IPS DF 4.7 (cell line): ENCODE measurements around the gene TMEM185A.
"Not testable (repeated sequence)": the region's sequence is repeated elsewhere in the genome, so short reads cannot be mapped to it uniquely, and the experiment has no call there.

Source experiments
- DNase-seq: peaks from one replicate; pipeline ENCODE4 v3.0.0-alpha.2; 2013; ENCODE audit warnings: low spot score; ENCODE audit errors: extremely low read depth

TMEM185A gene

GRCh38 chrX:149631234-149632165 lies at the start of gene TMEM185A:
Gene TMEM185A, minus strand, starts transcription at chrX:149631792. Its CDS starts 212 bp downstream, at chrX:149631580.
- DNase-seq, result no peak

- no peak for DNase-seq
Measured at GRCh38 chrX:149681182-149681581, 49.6 kb upstream of the TMEM185A start.

GRCh38 chrX:149679164-149679678 lies 47.6 kb upstream of the TMEM185A start:
- not testable (repeated sequence) for DNase-seq

- DNase-seq, result not testable (repeated sequence)
Measured at GRCh38 chrX:149675554-149675953, 44.0 kb upstream of the TMEM185A start.

GRCh38 chrX:149675088-149675487 lies 43.5 kb upstream of the TMEM185A start:
- not testable (repeated sequence) for DNase-seq

- DNase-seq, result not testable (repeated sequence)
Measured at GRCh38 chrX:149660613-149661012, 29.0 kb upstream of the TMEM185A start.

GRCh38 chrX:149656260-149656884 lies 24.8 kb upstream of the TMEM185A start:
- DNase-seq, result not testable (repeated sequence)

- DNase-seq, result no peak
Measured at GRCh38 chrX:149652232-149652981, 20.8 kb upstream of the TMEM185A start.

GRCh38 chrX:149650162-149650561 lies 18.6 kb upstream of the TMEM185A start:
- DNase-seq, result no peak

GRCh38 chrX:149648932-149649331 lies 17.3 kb upstream of the TMEM185A start:
- no peak for DNase-seq

GRCh38 chrX:149647505-149647904 lies 15.9 kb upstream of the TMEM185A start:
- DNase-seq, result no peak

- no peak for DNase-seq
Measured at GRCh38 chrX:149643496-149643895, 11.9 kb upstream of the TMEM185A start.

- no peak for DNase-seq
Measured at GRCh38 chrX:149641835-149642234, 10.2 kb upstream of the TMEM185A start.

GRCh38 chrX:149641432-149641831 lies 9.8 kb upstream of the TMEM185A start:
- DNase-seq, result no peak

GRCh38 chrX:149639568-149639967 lies 8.0 kb upstream of the TMEM185A start:
- no peak for DNase-seq

- DNase-seq, result no peak
Measured at GRCh38 chrX:149638860-149639259, 7.3 kb upstream of the TMEM185A start.

- no peak for DNase-seq
Measured at GRCh38 chrX:149633511-149633910, 1.9 kb upstream of the TMEM185A start.

GRCh38 chrX:149630681-149631233 lies 835 bp downstream of the TMEM185A start:
- no peak for DNase-seq

- no peak for DNase-seq
Measured at GRCh38 chrX:149629730-149630387, 1.7 kb downstream of the TMEM185A start.

GRCh38 chrX:149628768-149629167 lies 2.8 kb downstream of the TMEM185A start:
- no peak for DNase-seq

- no peak for DNase-seq
Measured at GRCh38 chrX:149628280-149628679, 3.3 kb downstream of the TMEM185A start.
